SK-N-SH (cell line): Measurements from ENCODE around the gene ALDH16A1. TPM values are rescaled to one million over a fixed set of nuclear protein-coding genes. Genes with fewer than 3 reads are reported as not detected.

ENCODE experiments used
- CTCF ChIA-PET: fragments of 300-600, 350-600 bp; formaldehyde crosslinking; extraction: SDS; loops from one replicate; lab custom pipeline; 2021; lab: Yijun Ruan, JAX
- POLR2A ChIA-PET: fragments of 350-600 bp; sonication (Branson Sonifier 250); formaldehyde crosslinking; extraction: SDS; loops from one replicate; lab custom pipeline; 2020; ENCODE audit warnings: antibody characterized with exemption, inconsistent platforms; lab: Yijun Ruan, JAX
- DNase-seq: peaks from one replicate; pipeline ENCODE4 v3.0.0; 2012
- H2AFZ ChIP-seq: fragments of 200-600 bp; sonication (generic); 2 replicates; pipeline ENCODE4 v1.8.1; 2016; ENCODE audit warnings: antibody characterized with exemption, mild to moderate bottlenecking, low read depth
- H3F3A ChIP-seq: fragments of 200-600 bp; sonication (generic); replicated peaks from 2 replicates; pipeline ENCODE3; 2016; ENCODE audit warnings: antibody characterized with exemption, mild to moderate bottlenecking; ENCODE audit not compliant: insufficient read depth
- H3K27ac ChIP-seq, 2 experiments: fragments of 200-500 bp in 1 of 2; fragments of 200-600 bp in 1 of 2; sonication (Bioruptor generic) in 1 of 2; sonication (generic), shearing (Covaris generic) in 1 of 2; 2 replicates each; pipeline versions ENCODE4 v1.5.1 to v1.6.1; 2014 to 2016; ENCODE audit warnings: low read depth in 2 of 2, inconsistent platforms in 1 of 2, low read length in 1 of 2, mild to moderate bottlenecking in 1 of 2, mixed read lengths in 1 of 2
- H3K27me3 ChIP-seq: fragments of 200-600 bp; sonication (generic), shearing (Covaris generic); 2 replicates; pipeline ENCODE4 v1.6.1; 2016; ENCODE audit warnings: mixed run types; ENCODE audit not compliant: insufficient read depth
- H3K36me3 ChIP-seq, 2 experiments: fragments of 200-500 bp in 1 of 2; fragments of 200-600 bp in 1 of 2; sonication (Bioruptor generic) in 1 of 2; sonication (generic) in 1 of 2; replicated peaks in 1 of 2; 2 replicates each; pipeline versions ENCODE3 to v1.5.1; 2014 to 2016; ENCODE audit warnings: low read length in 1 of 2, mild to moderate bottlenecking in 1 of 2; ENCODE audit not compliant: insufficient read depth in 2 of 2, control insufficient read depth in 1 of 2
- H3K4me1 ChIP-seq, 2 experiments: fragments of 200-500 bp in 1 of 2; fragments of 200-600 bp in 1 of 2; sonication (Bioruptor generic) in 1 of 2; sonication (generic), shearing (Covaris generic) in 1 of 2; 2 replicates each; pipeline versions ENCODE4 v1.5.1 to v1.6.1; 2014 to 2016; ENCODE audit warnings: low read depth in 1 of 2, low read length in 1 of 2, mixed run types in 1 of 2; ENCODE audit not compliant: insufficient read depth in 2 of 2, control insufficient read depth in 1 of 2
- H3K4me2 ChIP-seq: fragments of 200-600 bp; sonication (generic), shearing (Covaris generic); 2 replicates; pipeline ENCODE4 v1.6.1; 2017; ENCODE audit warnings: mixed run types
- H3K4me3 ChIP-seq, 2 experiments: fragments of 200-500 bp in 1 of 2; fragments of 200-600 bp in 1 of 2; sonication (Bioruptor generic) in 1 of 2; sonication (generic), shearing (Covaris generic) in 1 of 2; 2 replicates each; pipeline versions ENCODE4 v1.5.1 to v1.8.1; 2014 to 2016; ENCODE audit warnings: low read depth in 2 of 2, inconsistent platforms in 1 of 2, low read length in 1 of 2, mild to moderate bottlenecking in 1 of 2, mixed read lengths in 1 of 2, moderate library complexity in 1 of 2
- H3K79me2 ChIP-seq: fragments of 200-600 bp; sonication (generic); 2 replicates; pipeline ENCODE4 v1.8.1; 2017; ENCODE audit warnings: mild to moderate bottlenecking; ENCODE audit not compliant: insufficient read depth
- H3K9ac ChIP-seq: fragments of 200-600 bp; sonication (generic); 2 replicates; pipeline ENCODE4 v1.6.1; 2017; ENCODE audit warnings: mixed run types
- H3K9me2 ChIP-seq: fragments of 200-600 bp; sonication (generic); 2 replicates; pipeline ENCODE4 v1.6.1; 2017; ENCODE audit warnings: mixed run types
- H3K9me3 ChIP-seq: fragments of 200-600 bp; sonication (generic); 2 replicates; pipeline ENCODE4 v1.6.1; 2017; ENCODE audit warnings: mixed run types, mild to moderate bottlenecking, moderate library complexity
- H4K20me1 ChIP-seq: fragments of 200-600 bp; sonication (generic); 2 replicates; pipeline ENCODE4 v1.6.1; 2017; ENCODE audit warnings: mild to moderate bottlenecking, mixed run types; ENCODE audit not compliant: insufficient read depth
- CHD2 ChIP-seq: fragments of 150-350 bp; IDR thresholded peaks from 2 replicates; pipeline ENCODE4 v1.6.1; 2018; ENCODE audit warnings: low read length; ENCODE audit not compliant: partially characterized antibody
- ELF1 ChIP-seq: IDR thresholded peaks from 2 replicates; pipeline ENCODE4 v1.4.0; 2012
- FOSL2 ChIP-seq: IDR thresholded peaks from 2 replicates; pipeline ENCODE4 v1.4.0; 2012; ENCODE audit warnings: low read depth, mild to moderate bottlenecking, moderate library complexity, borderline replicate concordance
- FOXJ3 ChIP-seq: sonication (generic); formaldehyde crosslinking; IDR thresholded peaks from 2 replicates; pipeline ENCODE4 v1.5.1; 2020; ENCODE audit warnings: mild to moderate bottlenecking, missing genetic modification reagents
- FOXM1 ChIP-seq: IDR thresholded peaks from 2 replicates; pipeline ENCODE4 v1.4.0; 2012; ENCODE audit warnings: low read depth, mild to moderate bottlenecking
- MEF2A ChIP-seq: IDR thresholded peaks from 2 replicates; pipeline ENCODE4 v1.4.0; 2012; ENCODE audit warnings: low read depth, borderline replicate concordance
- MXI1 ChIP-seq: IDR thresholded peaks from 2 replicates; pipeline ENCODE4 v1.6.1; 2012; ENCODE audit warnings: mild to moderate bottlenecking, low read depth, low read length, improper control_type of control experiment
- REST ChIP-seq: IDR thresholded peaks from 2 replicates; pipeline ENCODE4 v1.6.1; 2012; ENCODE audit warnings: mild to moderate bottlenecking, low read depth, low read length, moderate library complexity
- RFX5 ChIP-seq: IDR thresholded peaks from 2 replicates; pipeline ENCODE4 v1.6.1; 2012; ENCODE audit warnings: mild to moderate bottlenecking, improper control_type of control experiment, low read length
- SMC3 ChIP-seq: IDR thresholded peaks from 2 replicates; pipeline ENCODE4 v1.6.1; 2012; ENCODE audit warnings: low read depth, low read length, improper control_type of control experiment
- TCF12 ChIP-seq: IDR thresholded peaks from 2 replicates; pipeline ENCODE4 v1.4.0; 2012
- TEAD4 ChIP-seq: IDR thresholded peaks from 2 replicates; pipeline ENCODE4 v1.4.0; 2012; ENCODE audit warnings: mild to moderate bottlenecking, borderline replicate concordance; ENCODE audit not compliant: insufficient read depth
- YY1 ChIP-seq: IDR thresholded peaks from 2 replicates; pipeline ENCODE4 v1.4.0; 2012; ENCODE audit warnings: low read depth, mild to moderate bottlenecking
- ZBTB33 ChIP-seq: IDR thresholded peaks from 2 replicates; pipeline ENCODE4 v1.4.0; 2012; ENCODE audit warnings: low read depth, borderline replicate concordance
- WGBS: methylation state at CpG from one replicate; pipeline ENCODE4 v1.1.6; 2017; ENCODE audit warnings: low lambda C conversion rate; 5-methylcytosine and 5-hydroxymethylcytosine counted together
- polyA plus RNA-seq, 3 experiments: library from polyadenylated mRNA; depleted of rRNA; stranded (reverse); fragments of >200 nt; gene quantifications; 2 replicates each; pipeline ENCODE4 v1.2.3, GENCODE V29; 2012

The ALDH16A1 gene
- polyA plus RNA-seq, 1 of the 3 experiments (the other 2 are of a cell fraction): 15.7 TPM

DNA sequence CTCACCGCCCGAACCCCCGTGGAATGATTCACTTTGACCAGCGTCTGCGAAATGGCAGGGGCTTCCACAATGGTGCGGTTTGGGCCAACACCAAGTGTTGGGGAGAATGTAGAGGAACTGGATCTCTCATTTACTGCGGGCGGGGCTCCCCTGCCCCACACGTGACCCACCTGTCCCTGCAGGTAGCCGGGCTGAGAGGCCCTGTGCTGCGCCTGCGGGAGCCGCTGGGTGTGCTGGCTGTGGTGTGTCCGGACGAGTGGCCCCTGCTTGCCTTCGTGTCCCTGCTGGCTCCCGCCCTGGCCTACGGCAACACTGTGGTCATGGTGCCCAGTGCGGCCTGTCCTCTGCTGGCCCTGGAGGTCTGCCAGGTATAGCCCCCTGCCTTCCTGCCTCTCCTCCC, 15.2 kb downstream of the ALDH16A1 start:
- Histone ChIP-seq H3K79me2 (no peaks in the 10 kb centered on the region), H4K20me1 (no peaks in the 10 kb centered on the region), H3K4me3 (no peak overlapping the region), H3K27me3 (no peaks in the 10 kb centered on the region), H3K4me1 (no peaks in the 10 kb centered on the region), H3K9me3 (no peaks in the 10 kb centered on the region), H3K9me2 (no peaks in the 10 kb centered on the region), H3K27ac (no peak overlapping the region), H3K9ac (no peak overlapping the region), H3F3A (no peaks in the 10 kb centered on the region), H3K36me3 (no peaks in the 10 kb centered on the region), H3K4me2 (no peak overlapping the region), H2AFZ (no peak overlapping the region)
- DNase-seq: no peak
- POLR2A ChIA-PET: interaction anchor here (0.6 kb wide), 1 partner anchor 15 kb away, joined by 3 read pairs; the partner anchor contains the start of gene ALDH16A1
- CTCF ChIA-PET: no interaction called here
- TF ChIP-seq ELF1 (no peak), TEAD4 (no peak), SMC3 (no peak), FOSL2 (no peak), FOXM1 (no peak), MEF2A (no peak), ZBTB33 (no peak), MXI1 (no peak), TCF12 (no peak), FOXJ3 (CRISPR knock-in tag) (no peak), RFX5 (no peak), CHD2 (no peak), REST (no peak), YY1 (no peak)
- 91% methylated on average over 18 of the region's 19 CpGs for WGBS
